IPS-11a (cell line): Measurements from ENCODE around the gene SYT13.
"Not testable (repeated sequence)": the region's sequence is repeated elsewhere in the genome, so short reads cannot be mapped to it uniquely, and the experiment has no call there.

Source experiments
- H3K4me3 ChIP-seq: one replicate; pipeline ENCODE4 v1.5.1; 2013; ENCODE audit warnings: low read depth, low read length, control low read depth

SYT13 gene

GRCh38 chr11:45313171-45313865 lies 27.2 kb upstream of the SYT13 start:
- no peak overlapping the region for H3K4me3 ChIP-seq

GRCh38 chr11:45305874-45306623 lies 19.9 kb upstream of the SYT13 start:
- H3K4me3 ChIP-seq = no peak overlapping the region

GRCh38 chr11:45304992-45305335 lies 18.8 kb upstream of the SYT13 start:
- H3K4me3 ChIP-seq = no peak overlapping the region

GRCh38 chr11:45304111-45304991 lies 18.2 kb upstream of the SYT13 start:
- H3K4me3 ChIP-seq = no peak overlapping the region

DNA sequence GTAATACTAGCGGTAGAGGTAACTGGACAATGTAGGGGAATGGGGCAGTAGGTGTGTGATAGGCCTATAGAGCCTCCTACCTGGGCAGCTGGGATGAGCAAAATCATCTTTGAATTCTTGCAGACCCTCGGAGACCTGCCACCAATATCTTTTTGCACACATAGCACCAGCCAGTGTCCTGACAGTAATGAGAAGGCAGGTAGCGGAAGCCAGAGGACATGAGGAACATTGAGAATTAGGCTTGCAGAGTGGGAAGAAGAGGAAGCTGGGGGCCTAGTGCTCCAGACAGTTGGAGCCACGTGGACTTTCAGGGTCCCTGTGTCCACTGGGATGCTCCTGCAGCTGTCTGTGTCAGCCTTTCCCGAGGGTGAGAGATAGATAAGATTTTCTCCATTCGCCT lies 17.2 kb upstream of the SYT13 start:
- no peak overlapping the region for H3K4me3 ChIP-seq

DNA sequence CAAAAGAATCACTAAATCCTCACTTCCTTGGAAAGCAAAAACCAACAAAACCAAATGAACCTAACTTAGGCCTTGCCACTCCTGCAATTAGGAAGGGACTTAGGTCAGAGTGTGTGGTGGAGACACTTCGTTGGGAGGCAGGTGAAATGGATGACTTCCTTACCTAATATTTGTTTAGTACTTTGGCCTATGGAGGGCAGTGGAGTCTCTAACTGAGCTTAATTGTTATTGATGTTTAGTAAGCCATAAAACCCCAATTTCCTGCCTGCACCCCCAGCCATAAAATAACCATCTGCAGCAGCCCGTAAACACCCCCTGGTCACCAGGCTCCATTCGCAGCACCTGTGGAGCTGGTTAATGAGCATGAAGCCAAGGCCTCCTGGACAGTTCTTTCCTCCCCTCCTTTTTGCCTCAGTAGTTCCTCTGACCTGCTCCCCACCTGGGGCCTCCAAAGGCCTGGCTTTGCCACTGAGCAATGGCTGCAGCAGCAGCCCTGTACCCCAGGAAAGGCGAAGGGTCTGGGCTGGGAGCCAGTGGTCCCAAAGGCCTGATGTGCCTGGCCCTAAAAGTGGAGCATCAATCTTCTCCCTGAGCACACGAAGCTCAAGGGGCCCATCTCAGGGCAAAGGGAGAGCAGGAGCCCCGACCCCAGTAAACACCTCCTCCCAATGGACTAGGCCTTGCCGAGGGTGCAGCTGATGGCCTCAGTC lies 15.6 kb upstream of the SYT13 start:
- no peak overlapping the region for H3K4me3 ChIP-seq

GRCh38 chr11:45300715-45301114 lies 14.6 kb upstream of the SYT13 start:
- no peak overlapping the region for H3K4me3 ChIP-seq

DNA sequence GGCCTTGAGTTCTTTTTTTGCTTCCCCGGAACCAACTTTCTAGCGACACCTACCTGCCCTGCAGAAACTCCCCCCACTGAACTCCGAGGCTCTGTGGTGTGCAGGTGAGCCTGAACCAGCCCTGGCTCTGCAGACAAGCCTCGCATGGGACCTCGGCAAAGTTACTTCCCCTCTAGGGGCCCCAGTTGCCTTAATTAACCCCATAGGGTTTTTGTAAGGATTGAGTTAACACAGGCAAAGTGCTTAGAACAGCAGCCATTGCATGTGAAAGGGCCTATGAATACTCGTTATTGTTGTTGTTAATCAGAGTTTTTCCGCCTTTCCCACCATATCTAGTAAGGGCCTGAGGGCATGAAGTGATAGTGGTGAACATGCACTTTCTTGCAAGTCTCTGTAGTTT lies 12.6 kb upstream of the SYT13 start:
- H3K4me3 ChIP-seq = no peak overlapping the region

DNA sequence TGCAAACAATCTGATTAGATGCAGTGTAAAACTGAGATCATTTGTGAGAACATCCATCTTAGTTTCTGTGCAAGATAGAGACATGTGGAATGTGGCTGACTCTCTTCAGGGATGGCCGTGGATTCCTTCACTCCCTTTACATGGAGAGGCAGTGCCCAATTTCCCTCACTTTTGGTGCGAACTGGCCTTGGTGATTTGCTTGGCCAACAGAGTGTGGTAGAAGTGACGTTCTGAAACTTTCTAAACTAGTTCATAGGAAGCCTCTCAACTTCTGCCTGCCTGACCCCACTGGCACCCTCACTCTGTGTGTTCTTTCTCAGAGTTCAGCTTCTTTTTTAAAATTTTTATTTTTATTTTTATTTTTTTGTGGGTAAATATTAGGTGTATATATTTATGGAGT lies 9.9 kb upstream of the SYT13 start:
- H3K4me3 ChIP-seq = no peak overlapping the region

GRCh38 chr11:45294499-45294898 lies 8.4 kb upstream of the SYT13 start:
- H3K4me3 ChIP-seq = no peak overlapping the region

- not testable (repeated sequence) for H3K4me3 ChIP-seq
Observed at GRCh38 chr11:45293566-45294192, 7.5 kb upstream of the SYT13 start.

- H3K4me3 ChIP-seq = no peak overlapping the region
Observed at GRCh38 chr11:45290586-45290985, 4.4 kb upstream of the SYT13 start.

DNA sequence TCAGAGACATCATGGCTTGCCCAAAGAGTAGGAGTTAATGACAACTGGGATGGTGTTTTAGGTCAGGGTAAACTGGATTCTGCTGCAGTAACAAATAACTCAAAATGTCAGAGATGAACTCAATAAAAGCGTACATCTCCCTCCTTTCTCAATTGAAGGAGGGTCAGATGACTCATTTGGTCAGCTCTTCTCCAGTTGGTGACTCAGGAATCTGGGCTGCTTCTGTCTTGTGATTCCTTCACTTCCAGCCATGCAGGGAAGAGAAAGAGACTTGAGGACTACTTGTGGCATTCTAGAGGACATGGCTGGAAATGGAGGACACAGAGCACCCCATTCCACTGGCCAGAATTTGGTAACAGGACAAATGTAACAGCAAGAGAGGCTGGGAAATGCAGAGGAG lies 3.2 kb upstream of the SYT13 start:
- H3K4me3 ChIP-seq = no peak overlapping the region

- H3K4me3 ChIP-seq = no peak overlapping the region
Observed at GRCh38 chr11:45288339-45288738, 2.2 kb upstream of the SYT13 start.

GRCh38 chr11:45287316-45287903 lies 1.3 kb upstream of the SYT13 start:
- no peak overlapping the region for H3K4me3 ChIP-seq

GRCh38 chr11:45285250-45285828 lies 802 bp downstream of the SYT13 start:
- peak overlapping the region; percentile 66 for H3K4me3 ChIP-seq

- H3K4me3 ChIP-seq = no peak overlapping the region
Observed at GRCh38 chr11:45282081-45282480, 4.1 kb downstream of the SYT13 start.

DNA sequence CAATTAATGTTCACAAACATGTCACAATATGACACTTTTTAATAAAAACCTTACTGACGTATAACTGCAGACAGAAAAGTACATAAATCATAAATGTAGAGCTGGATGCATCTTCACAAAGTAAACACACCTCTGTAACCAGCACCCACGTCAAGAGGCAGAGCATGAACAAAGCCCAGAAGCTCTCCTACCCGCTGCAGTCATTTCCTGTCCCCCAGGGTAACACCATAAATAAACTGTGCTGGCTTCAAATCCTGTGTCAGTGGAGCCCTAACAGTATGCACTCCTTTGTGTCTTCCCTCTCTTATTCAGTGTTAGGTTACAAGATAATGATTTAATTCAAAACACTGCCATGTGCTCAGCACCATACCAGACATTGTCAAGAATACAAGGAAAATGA lies 5.7 kb downstream of the SYT13 start:
- H3K4me3 ChIP-seq = no peak overlapping the region

- no peak overlapping the region for H3K4me3 ChIP-seq
Observed at GRCh38 chr11:45279645-45280044, 6.5 kb downstream of the SYT13 start.

GRCh38 chr11:45278714-45279113 lies 7.4 kb downstream of the SYT13 start:
- H3K4me3 ChIP-seq = no peak overlapping the region
